H1 (cell line): ENCODE data around the gene SPTAN1. TPM values are rescaled to one million over a fixed set of nuclear protein-coding genes. Genes with fewer than 3 reads are reported as not detected.

Source experiments
- CTCF ChIA-PET: fragments of 300-600 bp; sonication (Branson Sonifier 250); formaldehyde crosslinking; loops from one replicate; lab custom pipeline; 2021; ENCODE audit not compliant: partially characterized antibody; lab: Charles Lee
- POLR2A ChIA-PET: fragments of 300-600 bp; sonication (Branson Sonifier 250); formaldehyde crosslinking; loops from one replicate; lab custom pipeline; 2021; ENCODE audit warnings: inconsistent platforms; ENCODE audit not compliant: partially characterized antibody; lab: Charles Lee
- DNase-seq, 2 experiments: peaks; one replicate each; pipeline versions ENCODE4 v3.0.0 to v3.0.0-alpha.2; 2010 to 2022; ENCODE audit warnings: low spot score in 2 of 2, low read depth in 1 of 2, mixed read lengths in 1 of 2
- FAIRE-seq: peaks from 2 replicates; lab custom pipeline; 2011; peaks lifted over from hg19 to GRCh38; lab: Jason Lieb, UNC
- H2AFZ ChIP-seq: 2 replicates; pipeline ENCODE4 v1.8.1; 2012; ENCODE audit warnings: low read length, inconsistent platforms
- H2AK5ac ChIP-seq: 2 replicates; pipeline ENCODE4 v1.6.1; 2013; ENCODE audit warnings: low read depth, low read length
- H2BK120ac ChIP-seq: replicated peaks from 2 replicates; pipeline ENCODE3; 2013; ENCODE audit warnings: low read depth, low read length, inconsistent platforms
- H2BK12ac ChIP-seq: 2 replicates; pipeline ENCODE4 v1.6.1; 2013; ENCODE audit warnings: low read depth, low read length
- H2BK15ac ChIP-seq: 2 replicates; pipeline ENCODE4 v1.6.1; 2013; ENCODE audit warnings: low read length
- H2BK20ac ChIP-seq: 2 replicates; pipeline ENCODE4 v1.6.1; 2013; ENCODE audit warnings: low read length
- H2BK5ac ChIP-seq: 2 replicates; pipeline ENCODE4 v1.6.1; 2013; ENCODE audit warnings: low read depth, low read length
- H3K14ac ChIP-seq: 2 replicates; pipeline ENCODE4 v1.6.1; 2013; ENCODE audit warnings: inconsistent platforms; ENCODE audit not compliant: insufficient read length
- H3K18ac ChIP-seq: 2 replicates; pipeline ENCODE4 v1.6.1; 2013; ENCODE audit warnings: low read length; ENCODE audit errors: extremely low read depth
- H3K23ac ChIP-seq: 2 replicates; pipeline ENCODE4 v1.6.1; 2013; ENCODE audit warnings: inconsistent platforms; ENCODE audit not compliant: insufficient read length
- H3K23me2 ChIP-seq: 2 replicates; pipeline ENCODE4 v1.6.1; 2013; ENCODE audit warnings: low read depth, low read length
- H3K27ac ChIP-seq: 2 replicates; pipeline ENCODE4 v1.6.1; 2011; ENCODE audit warnings: low read depth, low read length, inconsistent platforms
- H3K27me3 ChIP-seq, 4 experiments: replicated peaks in 1 of 4; 1 replicate in 1 of 4; 2 replicates in 3 of 4; pipeline versions ENCODE4 v1.6.1 to v1.8.1; 2011 to 2013; ENCODE audit warnings: low read length in 3 of 4, mild to moderate bottlenecking in 3 of 4, inconsistent platforms in 2 of 4, mixed read lengths in 2 of 4, moderate library complexity in 1 of 4; ENCODE audit not compliant: control insufficient read depth in 3 of 4, insufficient read depth in 3 of 4; ENCODE audit errors: extremely low read depth in 1 of 4
- H3K36me3 ChIP-seq, 4 experiments: 2 replicates each; pipeline versions ENCODE4 v1.6.1 to v1.8.1; 2011 to 2013; ENCODE audit warnings: mild to moderate bottlenecking in 4 of 4, low read length in 3 of 4, moderate library complexity in 2 of 4, control low read depth in 1 of 4, inconsistent platforms in 1 of 4; ENCODE audit not compliant: insufficient read depth in 4 of 4, control insufficient read depth in 2 of 4
- H3K4ac ChIP-seq: replicated peaks from 2 replicates; pipeline ENCODE3; 2013; ENCODE audit warnings: low read length, low read depth, mixed read lengths, inconsistent platforms; ENCODE audit not compliant: insufficient read length
- H3K4me1 ChIP-seq, 4 experiments: replicated peaks in 1 of 4; 1 replicate in 1 of 4; 2 replicates in 3 of 4; pipeline versions ENCODE4 v1.6.1 to v1.8.1; 2011 to 2013; ENCODE audit warnings: low read length in 3 of 4, inconsistent platforms in 2 of 4, mixed read lengths in 1 of 4; ENCODE audit not compliant: insufficient read depth in 4 of 4, control insufficient read depth in 3 of 4
- H3K4me2 ChIP-seq, 2 experiments: 2 replicates each; pipeline versions ENCODE4 v1.6.1 to v1.8.1; 2011 to 2013; ENCODE audit warnings: low read depth in 2 of 2, low read length in 2 of 2, control low read depth in 1 of 2, inconsistent platforms in 1 of 2, mild to moderate bottlenecking in 1 of 2; ENCODE audit not compliant: insufficient read depth in 1 of 2
- H3K4me3 ChIP-seq, 4 experiments: fragments of 200-600, 300-600 bp in 1 of 4; sonication (generic), shearing (Covaris generic), sonication (Bioruptor Twin) in 1 of 4; 2 replicates each; pipeline versions ENCODE4 v1.5.1 to v1.8.1; 2011 to 2016; ENCODE audit warnings: low read length in 4 of 4, low read depth in 3 of 4, control low read depth in 2 of 4, inconsistent platforms in 2 of 4, mild to moderate bottlenecking in 2 of 4, mixed read lengths in 1 of 4, moderate library complexity in 1 of 4; ENCODE audit not compliant: insufficient read depth in 2 of 4; ENCODE audit errors: extremely low read depth in 1 of 4
- H3K56ac ChIP-seq: replicated peaks from 2 replicates; pipeline ENCODE3; 2013; ENCODE audit warnings: low read depth, mild to moderate bottlenecking, mixed read lengths, low read length, inconsistent platforms; ENCODE audit not compliant: insufficient read length
- H3K79me1 ChIP-seq: 2 replicates; pipeline ENCODE4 v1.6.1; 2013; ENCODE audit warnings: low read depth, low read length, control low read depth
- H3K79me2 ChIP-seq, 2 experiments: 2 replicates each; pipeline versions ENCODE4 v1.6.1 to v1.8.1; 2012 to 2013; ENCODE audit warnings: low read length in 2 of 2, mild to moderate bottlenecking in 2 of 2, inconsistent platforms in 1 of 2; ENCODE audit not compliant: insufficient read depth in 2 of 2, control insufficient read depth in 1 of 2
- H3K9ac ChIP-seq, 4 experiments: replicated peaks in 1 of 4; 1 replicate in 1 of 4; 2 replicates in 3 of 4; pipeline versions ENCODE4 v1.6.1 to v1.8.1; 2011 to 2013; ENCODE audit warnings: low read depth in 3 of 4, low read length in 3 of 4, control low read depth in 2 of 4, mild to moderate bottlenecking in 2 of 4, moderate library complexity in 2 of 4, inconsistent platforms in 1 of 4; ENCODE audit errors: extremely low read depth in 1 of 4
- H3K9me3 ChIP-seq, 2 experiments: 2 replicates each; pipeline versions ENCODE4 v1.6.1 to v1.8.1; 2012 to 2013; ENCODE audit warnings: mild to moderate bottlenecking in 2 of 2, moderate library complexity in 2 of 2, control low read depth in 1 of 2, inconsistent platforms in 1 of 2, low read depth in 1 of 2, low read length in 1 of 2, mixed read lengths in 1 of 2; ENCODE audit not compliant: insufficient read depth in 2 of 2
- H4K20me1 ChIP-seq, 2 experiments: replicated peaks in 1 of 2; 2 replicates each; pipeline versions ENCODE3 to v1.8.1; 2011 to 2013; ENCODE audit warnings: inconsistent platforms in 2 of 2, low read length in 2 of 2, mild to moderate bottlenecking in 1 of 2; ENCODE audit not compliant: insufficient read depth in 2 of 2, control insufficient read depth in 1 of 2
- H4K5ac ChIP-seq: 2 replicates; pipeline ENCODE4 v1.6.1; 2013; ENCODE audit warnings: low read length, low read depth, mixed read lengths, inconsistent platforms; ENCODE audit not compliant: insufficient read length
- H4K8ac ChIP-seq: 2 replicates; pipeline ENCODE4 v1.8.0; 2013; ENCODE audit warnings: mild to moderate bottlenecking, moderate library complexity, low read length, inconsistent platforms; ENCODE audit not compliant: insufficient read depth; ENCODE audit errors: extremely low read depth
- H4K91ac ChIP-seq: replicated peaks from 2 replicates; pipeline ENCODE3; 2013; ENCODE audit warnings: low read length, mixed read lengths, inconsistent platforms; ENCODE audit not compliant: insufficient read length
- BACH1 ChIP-seq: IDR thresholded peaks from 2 replicates; pipeline ENCODE4 v1.6.1; 2012; ENCODE audit warnings: low read length, improper control_type of control experiment
- EZH2 ChIP-seq: fragments of 200-600 bp; sonication (generic); IDR thresholded peaks from 2 replicates; pipeline ENCODE4 v1.7.1; 2012; ENCODE audit warnings: low read depth, mild to moderate bottlenecking, moderate library complexity, low read length, inconsistent platforms; ENCODE audit not compliant: severe bottlenecking
- MAFK ChIP-seq: IDR thresholded peaks from 2 replicates; pipeline ENCODE4 v1.6.1; 2012; ENCODE audit warnings: low read depth, mild to moderate bottlenecking, improper control_type of control experiment, low read length
- NANOG ChIP-seq: IDR thresholded peaks from 2 replicates; pipeline ENCODE4 v1.6.1; 2011; ENCODE audit warnings: low read length, low read depth, mild to moderate bottlenecking, inconsistent platforms; ENCODE audit not compliant: insufficient read depth, poor library complexity, severe bottlenecking
- RBBP5 ChIP-seq: IDR thresholded peaks from 2 replicates; pipeline ENCODE4 v1.7.1; 2012; ENCODE audit warnings: low read depth, mild to moderate bottlenecking, inconsistent platforms, low read length, moderate library complexity, borderline replicate concordance
- RNF2 ChIP-seq: fragments of 200-900, 300-1000 bp; sonication (generic); IDR thresholded peaks from 2 replicates; pipeline ENCODE4 v1.7.1; 2016; ENCODE audit warnings: borderline replicate concordance, low read depth, mild to moderate bottlenecking, antibody characterized with exemption, low read length; ENCODE audit not compliant: poor library complexity, severe bottlenecking; ENCODE audit errors: missing control alignments
- SRF ChIP-seq: IDR thresholded peaks from 2 replicates; pipeline ENCODE4 v1.6.1; 2011; ENCODE audit warnings: mild to moderate bottlenecking, low read depth, low read length, moderate library complexity
- TAF7 ChIP-seq: optimal IDR thresholded peaks from 2 replicates; pipeline ENCODE3; 2011; ENCODE audit warnings: low read depth, mild to moderate bottlenecking, inconsistent platforms, low read length, moderate library complexity, borderline replicate concordance
- TCF12 ChIP-seq: IDR thresholded peaks from 2 replicates; pipeline ENCODE4 v1.6.1; 2011; ENCODE audit warnings: low read depth, mild to moderate bottlenecking, low read length
- TEAD4 ChIP-seq: IDR thresholded peaks from 2 replicates; pipeline ENCODE4 v1.6.1; 2012; ENCODE audit warnings: low read depth, low read length, inconsistent platforms, mixed read lengths
- WGBS, 2 experiments: shearing (Covaris generic) in 1 of 2; methylation state at CpG; one replicate each; pipeline versions ENCODE4 v1.1.6 to v1.1.7; 2013 to 2015; ENCODE audit warnings: low lambda C conversion rate in 2 of 2, mixed read lengths in 2 of 2, inconsistent platforms in 1 of 2, low coverage in 1 of 2, missing lambda C conversion rate in 1 of 2; ENCODE audit not compliant: insufficient replicate concordance in 2 of 2, insufficient coverage in 1 of 2, insufficient read length in 1 of 2; ENCODE audit errors: extremely low coverage in 1 of 2, missing lambda C conversion rate in 1 of 2; 5-methylcytosine and 5-hydroxymethylcytosine counted together
- polyA plus RNA-seq, 7 experiments: library from polyadenylated mRNA; depleted of rRNA in 3 of 7; stranded (reverse) in 5 of 7; unstranded in 2 of 7; fragments of >200 nt in 5 of 7; fragments of 200-250 nt in 2 of 7; gene quantifications; 1 replicate in 5 of 7; 2 replicates in 1 of 7; 4 replicates in 1 of 7; pipeline versions ENCODE4 v1.2.1 to v1.2.3, GENCODE V29; 2011 to 2013; ENCODE audit warnings: missing spikeins in 2 of 7, mixed read lengths in 2 of 7
- total RNA-seq: library from RNA; stranded (reverse); fragmentation: NEBNext Ultra II Directional; extraction: Animal tissue kit (Norgen Biotek cat#: 25700); gene quantifications from 2 replicates; pipeline ENCODE4 v1.2.1, GENCODE V29; 2021

SPTAN1 gene
- total and polyA plus RNA-seq, 2 of the 8 experiments (the other 6 are each of a cell fraction or from before 2014, with no cell fraction given), result 182 to 216 TPM

GRCh38 chr9:128624566-128624965 is 72.2 kb downstream of the SPTAN1 start:
- Histone ChIP-seq H3K79me2 (no peaks in the 10 kb centered on the region), H3K79me1 (peaks cover 5% of the 10 kb centered on the region), H3K4me1 (no peaks in the 10 kb centered on the region), H3K9me3 (no peaks in the 10 kb centered on the region), H3K9ac (no peak overlapping the region), H2BK15ac (no peak overlapping the region), H3K14ac (no peak overlapping the region), H2AFZ (no peak overlapping the region), H3K27me3 (no peaks in the 10 kb centered on the region), H2BK12ac (no peak overlapping the region), H2AK5ac (no peak overlapping the region), H3K4me2 (no peak overlapping the region), H4K8ac (no peak overlapping the region), H3K23ac (no peak overlapping the region), H3K4ac (no peak overlapping the region), H4K5ac (no peak overlapping the region), H3K27ac (no peak overlapping the region), H3K18ac (no peak overlapping the region), H2BK20ac (no peak overlapping the region), H3K23me2 (no peaks in the 10 kb centered on the region), H4K91ac (no peak overlapping the region), H4K20me1 (peaks cover 6 to 17% of the 10 kb centered on the region in 2 experiments), H3K56ac (no peak overlapping the region), H2BK120ac (no peak overlapping the region), H2BK5ac (no peak overlapping the region), H3K36me3 (peaks cover 26 to 63% (median 46%) of the 10 kb centered on the region in 4 experiments), H3K4me3 (no peak overlapping the region)
- TF ChIP-seq RBBP5 (no peak), RNF2 (no peak), EZH2 (no peak), MAFK (no peak), TAF7 (no peak), SRF (no peak), TEAD4 (no peak), BACH1 (no peak), NANOG (no peak), TCF12 (no peak)
- DNase-seq, result no peak
- CTCF ChIA-PET, result interaction anchor here (1.0 to 2.6 kb wide), 6 partner anchors 9 to 45 kb away, joined by 3 to 10 read pairs (median 4); no protein-coding TSS in a partner anchor
- FAIRE-seq, result no peak
- WGBS, 2 experiments, result 87% methylated on average over 10 of the region's 10 CpGs; no CpG with 5 or more reads in 1 of the 2 experiments
- POLR2A ChIA-PET, result interaction anchor here (0.7 to 5.3 kb wide), 4 partner anchors 9 to 61 kb away, joined by 3 to 28 read pairs (median 3); no protein-coding TSS in a partner anchor
